HepG2 (cell line): ENCODE measurements around the gene TRMT10C. TPM values are rescaled to one million over a fixed set of nuclear protein-coding genes. Genes with fewer than 3 reads are reported as not detected.

Experiments used
- BATF2 ChIP-seq: sonication (generic); formaldehyde crosslinking; IDR thresholded peaks from 2 replicates; pipeline ENCODE4 v1.8.0; 2022; ENCODE audit warnings: mild to moderate bottlenecking, missing genetic modification reagents, moderate library complexity
- CBX5 ChIP-seq: sonication (generic); formaldehyde crosslinking; IDR thresholded peaks from 2 replicates; pipeline ENCODE4 v1.4.0; 2020; ENCODE audit warnings: missing genetic modification reagents, borderline replicate concordance
- CREM ChIP-seq, 2 experiments: sonication (generic) in 1 of 2; formaldehyde crosslinking in 1 of 2; IDR thresholded peaks; 2 replicates each; pipeline versions ENCODE4 v1.4.0 to v1.6.1; 2016 to 2020; ENCODE audit warnings: antibody characterized with exemption in 1 of 2, mild to moderate bottlenecking in 1 of 2, missing genetic modification reagents in 1 of 2
- DBP ChIP-seq: sonication (generic); formaldehyde crosslinking; IDR thresholded peaks from 2 replicates; pipeline ENCODE4 v1.4.0; 2020; ENCODE audit warnings: missing genetic modification reagents; ENCODE audit errors: not compliant biosample characterization
- ELF3 ChIP-seq: IDR thresholded peaks from 2 replicates; pipeline ENCODE4 v1.6.1; 2016; ENCODE audit warnings: missing genetic modification reagents, missing compliant biosample characterization
- ERF ChIP-seq: IDR thresholded peaks from 2 replicates; pipeline ENCODE4 v1.6.1; 2018; ENCODE audit warnings: missing biosample characterization, missing genetic modification reagents
- HNRNPLL ChIP-seq: fragments of 200-400 bp; formaldehyde crosslinking; IDR thresholded peaks from 2 replicates; pipeline ENCODE4 v1.6.1; 2017; ENCODE audit warnings: mild to moderate bottlenecking, low read depth, low read length; ENCODE audit not compliant: poor library complexity, severe bottlenecking
- KDM5B ChIP-seq: sonication (generic); formaldehyde crosslinking; IDR thresholded peaks from 2 replicates; pipeline ENCODE4 v1.4.0; 2020; ENCODE audit warnings: missing genetic modification reagents, mild to moderate bottlenecking, borderline replicate concordance
- MAX ChIP-seq: IDR thresholded peaks from 2 replicates; pipeline ENCODE4 v1.6.1; 2012; ENCODE audit warnings: inconsistent platforms
- MIXL1 ChIP-seq: IDR thresholded peaks from 2 replicates; pipeline ENCODE4 v1.6.1; 2016
- MZF1 ChIP-seq: sonication (generic); formaldehyde crosslinking; IDR thresholded peaks from 2 replicates; pipeline ENCODE4 v1.8.1; 2023; ENCODE audit warnings: mild to moderate bottlenecking, missing genetic modification reagents, borderline replicate concordance
- NFATC3 ChIP-seq: sonication (generic); formaldehyde crosslinking; IDR thresholded peaks from 2 replicates; pipeline ENCODE4 v1.5.1; 2020; ENCODE audit warnings: mild to moderate bottlenecking, missing genetic modification reagents
- NR2F2 ChIP-seq: IDR thresholded peaks from 2 replicates; pipeline ENCODE4 v1.6.1; 2012; ENCODE audit warnings: low read depth, inconsistent platforms, borderline replicate concordance
- PHF5A ChIP-seq: IDR thresholded peaks from one replicate; pipeline ENCODE4 v1.6.1; 2018; ENCODE audit warnings: low read depth, missing genetic modification reagents; ENCODE audit not compliant: unreplicated experiment
- SIN3A ChIP-seq: IDR thresholded peaks from 2 replicates; pipeline ENCODE4 v1.6.1; 2011; ENCODE audit warnings: low read depth, mild to moderate bottlenecking, control low read depth, low read length, borderline replicate concordance
- SPEN ChIP-seq: sonication (generic); formaldehyde crosslinking; IDR thresholded peaks from 2 replicates; pipeline ENCODE4 v1.5.1; 2020; ENCODE audit warnings: low read depth, mild to moderate bottlenecking, missing genetic modification reagents
- TFDP2 ChIP-seq: sonication (generic); formaldehyde crosslinking; IDR thresholded peaks from 2 replicates; pipeline ENCODE4 v1.4.0; 2020; ENCODE audit warnings: missing genetic modification reagents
- ZNF17 ChIP-seq: sonication (generic); formaldehyde crosslinking; IDR thresholded peaks from 2 replicates; pipeline ENCODE4 v1.5.0; 2020; ENCODE audit warnings: mild to moderate bottlenecking, missing genetic modification reagents
- ZNF235 ChIP-seq: sonication (generic); formaldehyde crosslinking; IDR thresholded peaks from 2 replicates; pipeline ENCODE4 v1.8.1; 2023; ENCODE audit warnings: mild to moderate bottlenecking, missing genetic modification reagents, borderline replicate concordance
- polyA plus RNA-seq, 8 experiments: library from polyadenylated mRNA; depleted of rRNA in 3 of 8; stranded (reverse) in 7 of 8; unstranded in 1 of 8; fragments of >200 nt; fragmentation: Illumina TruSeq in 4 of 8; extraction: Trizol in 4 of 8; gene quantifications; 2 replicates each; pipeline versions ENCODE4 v1.2.1 to v1.2.3, GENCODE V29; 2011 to 2016; ENCODE audit warnings: low read depth in 4 of 8, missing spikeins in 1 of 8, mixed read lengths in 1 of 8; ENCODE audit not compliant: insufficient read depth in 1 of 8
- total RNA-seq, 5 experiments: library from RNA; depleted of rRNA; stranded (reverse); fragments of >200 nt; fragmentation: Illumina TruSeq; extraction: Trizol; gene quantifications; 2 replicates each; pipeline ENCODE4 v1.2.3, GENCODE V29; 2016; ENCODE audit warnings: low read depth in 1 of 5
- TF ChIP-seq, protein P1 (sequence below): sonication (generic); formaldehyde crosslinking; IDR thresholded peaks from 2 replicates; pipeline ENCODE4 v1.8.0; 2022; ENCODE audit warnings: missing genetic modification reagents, mild to moderate bottlenecking, inconsistent platforms, borderline replicate concordance
- TF ChIP-seq, protein P2 (sequence below): sonication (generic); formaldehyde crosslinking; IDR thresholded peaks from 2 replicates; pipeline ENCODE4 v1.4.0; 2020; ENCODE audit warnings: missing genetic modification reagents, mild to moderate bottlenecking, borderline replicate concordance
- TF ChIP-seq, protein P3 (sequence below): sonication (generic); formaldehyde crosslinking; IDR thresholded peaks from 2 replicates; pipeline ENCODE4 v1.4.0; 2020; ENCODE audit warnings: missing genetic modification reagents

TRMT10C gene
- total and polyA plus RNA-seq, 2 of the 13 experiments (the other 11 are each of a cell fraction or from before 2014, with no cell fraction given) = 10.8 to 39.2 TPM

DNA sequence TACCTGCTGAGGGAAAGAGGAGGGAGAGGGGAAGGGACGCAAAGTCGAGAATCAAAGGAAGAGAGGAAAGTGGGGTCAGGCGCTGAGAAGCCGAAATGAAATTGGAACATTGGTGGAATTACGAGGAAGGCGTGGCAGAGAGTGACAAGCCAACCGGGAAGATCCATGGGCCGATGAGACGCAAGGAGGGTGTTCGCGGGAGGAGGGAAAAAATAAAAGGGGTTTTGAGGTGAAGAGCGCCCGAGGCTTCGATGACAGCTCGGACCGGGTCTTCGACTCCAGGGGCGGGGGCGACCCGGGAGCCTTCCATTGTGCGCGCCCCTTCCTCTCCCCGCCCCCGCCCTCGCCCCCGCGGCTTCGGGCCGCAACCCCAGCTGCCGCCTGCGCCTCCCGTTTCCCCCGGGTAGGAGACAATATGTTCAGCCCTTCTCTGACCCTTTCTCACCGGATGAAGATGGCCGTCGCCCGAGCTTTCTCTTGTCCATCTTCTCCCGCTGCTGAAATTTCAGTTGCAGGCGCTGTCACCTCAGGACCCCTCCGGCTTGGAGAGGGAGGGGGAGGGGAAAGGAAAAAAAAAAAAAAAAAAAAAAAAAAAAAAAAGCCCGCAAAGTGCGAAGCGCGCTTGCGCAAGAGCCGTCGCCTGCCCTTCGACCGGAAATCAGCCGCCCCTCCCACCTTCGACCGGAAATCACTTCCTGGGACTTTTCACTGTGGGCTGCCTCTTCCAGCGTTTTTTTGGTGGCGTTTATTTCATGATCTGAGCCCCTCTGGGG lies 48.8 kb upstream of the TRMT10C start, which contains the start of gene SENP7 (continued):
- TF ChIP-seq ELF3 (CRISPR knock-in tag) (peak; percentile 26), MAX (peak; percentile 38; the same call in 1 of the 2 replicates), KDM5B (peak; percentile 65; the same call in 1 of the 2 replicates), HNRNPLL (peak; percentile 58), MZF1 (CRISPR knock-in tag) (no peak), SPEN (CRISPR knock-in tag) (peak; percentile 42), CBX5 (CRISPR knock-in tag) (0 out of 2 replicates have a peak, but pooled peaks have one; percentile 18), PHF5A (CRISPR knock-in tag) (peak; percentile 38), NR2F2 (0 out of 2 replicates have a peak, but pooled peaks have one; percentile 29), NFATC3 (no peak), CREM (IDR thresholded peaks at IDR 0.05) (peak; percentile 46), CREM (CRISPR knock-in tag; IDR thresholded peaks at IDR 0.05) (no peak), DBP (CRISPR knock-in tag) (peak; percentile 42), BATF2 (CRISPR knock-in tag) (no peak), MIXL1 (0 out of 2 replicates have a peak, but pooled peaks have one; percentile 49), ZNF17 (CRISPR knock-in tag) (no peak), TFDP2 (no peak), ERF (no peak), ZNF235 (CRISPR knock-in tag) (no peak), SIN3A (peak; percentile 54; the same call in 1 of the 2 replicates)
- TF ChIP-seq, protein P1, sequence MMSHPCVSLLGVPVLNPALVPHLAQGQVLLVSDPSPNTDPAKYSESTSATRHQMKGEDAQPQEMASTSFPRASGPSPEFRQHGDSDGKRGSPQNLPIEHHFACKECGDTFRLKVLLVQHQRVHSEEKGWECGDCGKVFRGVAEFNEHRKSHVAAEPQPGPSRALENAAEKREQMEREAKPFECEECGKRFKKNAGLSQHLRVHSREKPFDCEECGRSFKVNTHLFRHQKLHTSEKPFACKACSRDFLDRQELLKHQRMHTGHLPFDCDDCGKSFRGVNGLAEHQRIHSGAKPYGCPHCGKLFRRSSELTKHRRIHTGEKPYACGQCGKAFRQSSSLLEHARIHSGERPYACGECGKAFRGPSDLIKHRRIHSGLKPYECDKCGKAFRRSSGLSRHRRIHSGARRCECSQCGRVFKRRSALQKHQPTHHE (CRISPR knock-in tag) = peak; percentile 45; the same call in 1 of the 2 replicates
- TF ChIP-seq, protein P2, sequence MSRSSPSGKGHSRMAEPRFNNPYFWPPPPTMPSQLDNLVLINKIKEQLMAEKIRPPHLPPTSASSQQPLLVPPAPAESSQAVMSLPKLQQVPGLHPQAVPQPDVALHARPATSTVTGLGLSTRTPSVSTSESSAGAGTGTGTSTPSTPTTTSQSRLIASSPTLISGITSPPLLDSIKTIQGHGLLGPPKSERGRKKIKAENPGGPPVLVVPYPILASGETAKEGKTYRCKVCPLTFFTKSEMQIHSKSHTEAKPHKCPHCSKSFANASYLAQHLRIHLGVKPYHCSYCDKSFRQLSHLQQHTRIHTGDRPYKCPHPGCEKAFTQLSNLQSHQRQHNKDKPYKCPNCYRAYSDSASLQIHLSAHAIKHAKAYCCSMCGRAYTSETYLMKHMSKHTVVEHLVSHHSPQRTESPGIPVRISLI = peak; percentile 98
- TF ChIP-seq, protein P3, sequence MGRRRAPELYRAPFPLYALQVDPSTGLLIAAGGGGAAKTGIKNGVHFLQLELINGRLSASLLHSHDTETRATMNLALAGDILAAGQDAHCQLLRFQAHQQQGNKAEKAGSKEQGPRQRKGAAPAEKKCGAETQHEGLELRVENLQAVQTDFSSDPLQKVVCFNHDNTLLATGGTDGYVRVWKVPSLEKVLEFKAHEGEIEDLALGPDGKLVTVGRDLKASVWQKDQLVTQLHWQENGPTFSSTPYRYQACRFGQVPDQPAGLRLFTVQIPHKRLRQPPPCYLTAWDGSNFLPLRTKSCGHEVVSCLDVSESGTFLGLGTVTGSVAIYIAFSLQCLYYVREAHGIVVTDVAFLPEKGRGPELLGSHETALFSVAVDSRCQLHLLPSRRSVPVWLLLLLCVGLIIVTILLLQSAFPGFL (CRISPR knock-in tag) = no peak
